ENCODE measurements around the gene GLIS1.

- TF ChIP-seq EZH2 (IDR thresholded peaks at IDR 0.05; ENCODE audit: insufficient read depth, poor library complexity, severe bottlenecking) = no peak
- TF ChIP-seq EZH2phosphoT487 (IDR thresholded peaks at IDR 0.05; ENCODE audit: insufficient read depth, low read depth) = no peak
Observed at GRCh38 chr1:53543778-53544695, 194.9 kb downstream of the GLIS1 start.

All from GM23248 (cell line).